Pancreas (tissue), 10 donors: ENCODE data around the gene PDZD2. TPM values are rescaled to one million over a fixed set of nuclear protein-coding genes. Genes with fewer than 3 reads are reported as not detected.

Experiments
- ATAC-seq, 4 donors: fragments of 200-7000 bp; cut with Tn5 transposase; one replicate each; pipeline versions ENCODE4 v1.8.0 to v1.9.1; 2020; ENCODE audit warnings: mild to moderate bottlenecking in 4 of 4, moderate library complexity in 4 of 4
- DNase-seq, 6 donors: peaks; one replicate each; pipeline ENCODE4 v3.0.0-alpha.2; 2020
- FAIRE-seq: peaks from 2 replicates; lab custom pipeline; 2012; peaks lifted over from hg19 to GRCh38; lab: Jason Lieb, UNC
- H3K27ac ChIP-seq, 4 donors: fragments of 200-600 bp; sonication (generic); 1 replicate in 3 of 4; 2 replicates in 1 of 4; pipeline versions ENCODE4 v1.5.0 to v1.8.0; 2020
- H3K27me3 ChIP-seq, 4 donors: fragments of 200-600 bp; one replicate each; pipeline ENCODE4 v1.8.0; 2021
- H3K36me3 ChIP-seq, 3 donors: fragments of 200-600 bp; sonication (generic) in 1 of 3; one replicate each; pipeline versions ENCODE4 v1.5.0 to v1.8.0; 2020 to 2021
- H3K4me1 ChIP-seq, 3 donors: fragments of 200-600 bp; one replicate each; pipeline ENCODE4 v1.8.0; 2021
- H3K4me3 ChIP-seq, 4 donors: fragments of 200-600 bp; sonication (generic) in 2 of 4; one replicate each; pipeline versions ENCODE4 v1.5.0 to v1.8.0; 2020 to 2021
- H3K9me3 ChIP-seq, 4 donors: fragments of 200-600 bp; one replicate each; pipeline ENCODE4 v1.8.0; 2021
- WGBS, 2 donors: extraction: QIAGEN DNeasy Blood & Tissue Kit; methylation state at CpG; one replicate each; pipeline ENCODE4 v1.1.7; 2013; 5-methylcytosine and 5-hydroxymethylcytosine counted together
- intact Hi-C, 3 donors: fragments of 100-400 bp; cut with DNase I; formaldehyde crosslinking; loops; one replicate each; pipeline versions ENCODE4 v1.11.1 to v1.14.2; 2022
- polyA plus RNA-seq, 2 donors: library from polyadenylated mRNA; stranded (reverse); fragments of 200-250 nt; gene quantifications; one replicate each; pipeline ENCODE4 v1.2.3, GENCODE V29; 2013
- total RNA-seq, 6 donors: library from RNA; stranded (reverse); fragmentation: NEBNext Ultra II Directional in 4 of 6; extraction: Animal tissue kit (Norgen Biotek cat#: 25700) in 4 of 6; gene quantifications; one replicate each; pipeline versions ENCODE4 v1.2.1 to v1.2.4, GENCODE V29; 2021 to 2023
- TF ChIP-seq, protein P1 (sequence below), 4 donors: fragments of 200-600 bp; sonication (generic) in 3 of 4; IDR thresholded peaks; one replicate each; pipeline versions ENCODE4 v1.5.0 to v1.8.0; 2021; ENCODE audit warnings: antibody characterized with exemption in 4 of 4
- donor health status: healthy with polysubstance abuse.
- donor health status: DM: no; HTN: no; CAD: no; lungs with moderate emphysema.
- donor health status: DM: no; HTN: no; CAD: no.
- donor health status: control.
- donor health status: control.
- donor health status: Bipolar disorder and iron deficiency.
- donor health status: DM: yes; HTN: yes; CAD: no.
- donor health status: DM: no; HTN: no; CAD: no.
- donor health status: DM: no; HTN: no; CAD: no.
- donor health status: DM: yes; HTN: yes; CAD: no.

The PDZD2 gene
- total and polyA plus RNA-seq, 8 donors: 1.4 to 4.5 (median 3.3) TPM

DNA sequence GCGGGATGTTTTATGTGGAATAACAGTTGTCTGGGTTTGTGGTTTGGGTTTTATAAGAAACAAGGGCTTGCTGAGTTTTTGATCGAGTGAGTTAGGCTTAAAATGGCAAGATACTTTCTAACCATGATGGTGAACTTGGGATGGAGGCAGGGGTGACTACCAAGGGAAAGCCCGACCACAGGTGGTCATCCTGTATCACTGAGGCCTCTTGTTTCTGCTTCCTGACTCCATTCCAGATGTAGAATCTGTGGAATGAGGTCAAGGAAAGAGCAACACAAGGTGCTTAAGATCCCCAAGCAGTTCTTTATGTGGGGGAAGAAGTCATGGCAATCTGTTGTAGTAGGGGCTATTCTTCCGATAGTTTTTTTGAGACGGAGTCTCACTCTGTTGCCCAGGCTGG, 412.9 kb downstream of the PDZD2 start:
- Histone ChIP-seq H3K4me1 (no peaks in the 10 kb centered on the region), H3K27ac (no peak overlapping the region), H3K4me3 (no peak overlapping the region), H3K27me3 (no peaks in the 10 kb centered on the region), H3K9me3 (no peaks in the 10 kb centered on the region), H3K36me3 (no peaks in the 10 kb centered on the region)
- intact Hi-C loops: no loop called here
- TF ChIP-seq, protein P1, sequence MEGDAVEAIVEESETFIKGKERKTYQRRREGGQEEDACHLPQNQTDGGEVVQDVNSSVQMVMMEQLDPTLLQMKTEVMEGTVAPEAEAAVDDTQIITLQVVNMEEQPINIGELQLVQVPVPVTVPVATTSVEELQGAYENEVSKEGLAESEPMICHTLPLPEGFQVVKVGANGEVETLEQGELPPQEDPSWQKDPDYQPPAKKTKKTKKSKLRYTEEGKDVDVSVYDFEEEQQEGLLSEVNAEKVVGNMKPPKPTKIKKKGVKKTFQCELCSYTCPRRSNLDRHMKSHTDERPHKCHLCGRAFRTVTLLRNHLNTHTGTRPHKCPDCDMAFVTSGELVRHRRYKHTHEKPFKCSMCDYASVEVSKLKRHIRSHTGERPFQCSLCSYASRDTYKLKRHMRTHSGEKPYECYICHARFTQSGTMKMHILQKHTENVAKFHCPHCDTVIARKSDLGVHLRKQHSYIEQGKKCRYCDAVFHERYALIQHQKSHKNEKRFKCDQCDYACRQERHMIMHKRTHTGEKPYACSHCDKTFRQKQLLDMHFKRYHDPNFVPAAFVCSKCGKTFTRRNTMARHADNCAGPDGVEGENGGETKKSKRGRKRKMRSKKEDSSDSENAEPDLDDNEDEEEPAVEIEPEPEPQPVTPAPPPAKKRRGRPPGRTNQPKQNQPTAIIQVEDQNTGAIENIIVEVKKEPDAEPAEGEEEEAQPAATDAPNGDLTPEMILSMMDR (IDR thresholded peaks at IDR 0.05): no peak
- 75 to 86% methylated on average over 5 of the region's 5 CpGs for WGBS, 2 donors
- FAIRE-seq (no peak), ATAC-seq (no peak), DNase-seq (no peak)

DNA sequence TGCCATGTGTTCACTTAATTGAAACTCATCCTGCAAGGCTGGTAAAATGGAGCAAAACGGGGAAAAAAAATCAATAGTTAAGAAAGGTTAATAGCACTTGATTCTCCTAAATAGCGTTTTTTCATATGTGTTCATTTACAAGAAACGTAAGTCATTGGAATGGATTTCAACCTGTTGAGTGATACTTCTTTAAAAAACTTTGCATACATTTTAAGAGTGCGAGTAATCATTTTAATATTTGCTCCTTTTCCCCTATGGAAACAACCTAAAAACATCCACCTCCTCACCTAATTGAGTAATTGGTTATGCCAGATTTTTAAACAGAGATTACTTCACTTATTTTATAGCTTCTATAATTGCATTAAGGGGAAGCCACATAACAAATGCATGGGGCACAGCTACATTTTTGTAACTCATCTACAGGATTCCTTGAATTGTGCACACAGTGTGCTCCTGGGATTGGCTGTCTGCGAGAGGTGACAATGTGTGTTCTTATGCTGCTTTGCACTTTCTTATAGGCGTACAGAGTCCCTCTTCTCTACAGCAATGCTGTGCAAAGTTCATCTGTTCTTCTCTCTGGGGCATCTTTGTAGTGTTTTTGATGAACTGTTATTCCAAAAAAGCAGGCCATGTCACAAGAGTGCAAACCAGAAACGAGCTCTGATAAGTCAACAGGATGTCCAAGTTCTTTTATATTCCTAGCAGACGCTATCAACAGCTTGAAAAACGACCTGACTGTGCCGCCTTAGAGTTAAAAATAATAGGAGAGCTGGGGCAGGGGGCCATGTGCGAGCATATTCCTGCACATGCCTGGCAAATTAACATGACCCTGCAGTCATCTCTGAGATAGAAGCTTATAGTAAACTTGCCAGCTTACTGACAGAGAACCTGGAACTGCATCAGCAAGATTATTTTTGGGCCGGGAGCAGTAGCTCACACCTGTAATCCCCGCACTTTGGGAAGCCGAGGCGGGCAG, 417.2 kb downstream of the PDZD2 start:
- WGBS, 2 donors: 67% methylated on average over 15 of the region's 15 CpGs
- no peak overlapping the region for H3K4me3 ChIP-seq
- FAIRE-seq (no peak), DNase-seq (no peak), ATAC-seq (no peak)
- no peaks in the 10 kb centered on the region for H3K27me3 ChIP-seq
- no peaks in the 10 kb centered on the region for H3K36me3 ChIP-seq
- TF ChIP-seq, protein P1 (IDR thresholded peaks at IDR 0.05): no peak
- H3K9me3 ChIP-seq: no peaks in the 10 kb centered on the region
- no peak overlapping the region for H3K27ac ChIP-seq
- no peaks in the 10 kb centered on the region for H3K4me1 ChIP-seq
- intact Hi-C loops: no loop called here

DNA sequence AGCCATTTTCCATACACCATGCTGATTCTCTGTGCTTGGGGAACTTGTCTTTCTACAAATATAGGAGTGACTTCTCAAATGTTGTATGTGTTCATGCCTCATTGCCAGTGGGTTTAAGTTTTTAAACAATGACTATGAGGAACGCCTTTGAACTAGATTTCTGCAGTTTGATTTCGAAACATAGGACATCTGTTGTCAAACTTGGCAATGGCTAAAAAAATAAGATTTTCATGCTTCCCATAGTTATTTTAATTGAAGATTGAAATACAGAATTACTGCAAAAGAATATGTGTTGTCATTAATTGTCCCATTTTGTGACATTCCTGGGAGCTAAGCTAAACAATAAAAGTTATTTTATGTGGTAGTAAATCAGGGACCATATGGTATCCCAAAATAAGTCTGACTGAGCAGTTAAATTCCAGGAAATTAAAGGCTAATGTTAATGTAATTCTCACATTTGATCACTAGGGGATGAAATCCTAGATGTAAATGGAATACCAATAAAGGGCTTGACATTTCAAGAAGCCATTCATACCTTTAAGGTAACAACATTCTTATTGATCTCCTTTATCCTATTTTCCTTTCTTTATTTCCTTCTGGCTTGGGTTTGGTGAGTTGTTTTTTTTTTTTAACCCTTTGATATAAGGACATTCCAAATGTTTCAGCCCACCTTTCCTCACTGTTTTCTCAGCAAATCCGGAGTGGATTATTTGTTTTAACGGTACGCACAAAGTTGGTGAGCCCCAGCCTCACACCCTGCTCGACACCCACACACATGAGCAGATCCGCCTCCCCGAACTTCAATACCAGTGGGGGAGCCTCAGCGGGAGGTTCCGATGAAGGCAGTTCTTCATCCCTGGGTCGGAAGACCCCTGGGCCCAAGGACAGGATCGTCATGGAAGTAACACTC, 418.5 kb downstream of the PDZD2 start:
- no peaks in the 10 kb centered on the region for H3K36me3 ChIP-seq
- no peaks in the 10 kb centered on the region for H3K9me3 ChIP-seq
- no peaks in the 10 kb centered on the region for H3K4me1 ChIP-seq
- no peak for DNase-seq
- WGBS, 2 donors: 80 to 84% methylated on average over 12 of the region's 12 CpGs
- no peak overlapping the region for H3K27ac ChIP-seq
- no peak for FAIRE-seq
- no peaks in the 10 kb centered on the region for H3K27me3 ChIP-seq
- no peak overlapping the region for H3K4me3 ChIP-seq
- ATAC-seq: no peak
- TF ChIP-seq, protein P1 (IDR thresholded peaks at IDR 0.05): peak in 1 of 4 donors; percentile 13
- intact Hi-C loops: no loop called here

DNA sequence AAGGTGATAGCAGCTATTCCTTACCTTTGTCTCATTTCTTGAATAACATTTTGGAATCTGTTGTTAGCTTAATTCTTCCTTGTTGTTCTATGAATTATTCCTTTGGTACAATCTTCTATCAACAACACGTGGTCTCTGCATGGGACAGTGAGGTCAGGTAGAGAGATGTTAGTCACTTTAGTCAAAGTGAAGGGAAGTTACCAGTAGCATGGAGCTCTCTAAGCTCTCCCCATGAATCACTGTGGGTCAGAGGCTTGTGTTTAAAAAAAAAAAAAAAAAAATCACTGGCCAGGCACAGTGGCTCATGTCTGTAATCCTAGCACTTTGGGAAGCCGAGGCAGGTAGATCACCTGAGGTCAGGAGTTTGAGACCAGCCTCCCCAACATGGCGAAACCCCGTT, 419.2 kb downstream of the PDZD2 start:
- DNase-seq (no peak), ATAC-seq (no peak), FAIRE-seq (no peak)
- no peaks in the 10 kb centered on the region for H3K27me3 ChIP-seq
- 71 to 76% methylated on average over 4 of the region's 4 CpGs for WGBS, 2 donors
- H3K9me3 ChIP-seq: no peaks in the 10 kb centered on the region
- H3K4me3 ChIP-seq: no peak overlapping the region
- H3K27ac ChIP-seq: no peak overlapping the region
- H3K36me3 ChIP-seq: no peaks in the 10 kb centered on the region
- no peaks in the 10 kb centered on the region for H3K4me1 ChIP-seq
- intact Hi-C loops: no loop called here
- TF ChIP-seq, protein P1 (IDR thresholded peaks at IDR 0.05): no peak
